ENCODE results near the gene POLK.

The POLK gene

DNA sequence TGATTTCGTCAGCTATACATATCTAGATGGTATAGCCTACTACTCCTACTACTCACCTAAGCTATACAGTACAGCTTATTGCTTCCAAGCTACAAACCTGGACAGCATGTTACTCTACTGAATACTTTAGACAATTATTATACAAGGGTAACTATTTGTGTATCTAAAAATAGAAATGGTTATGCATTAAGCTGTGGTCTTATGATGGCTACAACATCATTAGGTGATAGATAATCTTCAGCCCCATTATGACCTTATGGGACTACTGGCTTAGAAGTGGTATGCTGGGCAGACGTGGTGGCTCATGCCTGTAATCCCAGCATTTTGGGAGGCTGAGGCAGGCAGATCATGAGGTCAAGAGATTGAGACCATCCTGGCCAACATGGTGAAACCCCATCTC is 40.5 kb upstream of the POLK start:
- no peak for TF ChIP-seq CTCF (conservative IDR thresholded peaks at IDR 0.05; ENCODE audit: low read depth, low read length)
- no peak overlapping the region for H3K4me3 ChIP-seq (ENCODE audit: low read depth, low read length)
- no peak for DNase-seq (ENCODE audit: low read depth)

GRCh38 chr5:75472973-75473372 is 38.7 kb upstream of the POLK start:
- TF ChIP-seq CTCF (conservative IDR thresholded peaks at IDR 0.05; ENCODE audit: low read depth, low read length), result no peak
- no peak for DNase-seq (ENCODE audit: low read depth)
- no peak overlapping the region for H3K4me3 ChIP-seq (ENCODE audit: low read depth, low read length)

DNA sequence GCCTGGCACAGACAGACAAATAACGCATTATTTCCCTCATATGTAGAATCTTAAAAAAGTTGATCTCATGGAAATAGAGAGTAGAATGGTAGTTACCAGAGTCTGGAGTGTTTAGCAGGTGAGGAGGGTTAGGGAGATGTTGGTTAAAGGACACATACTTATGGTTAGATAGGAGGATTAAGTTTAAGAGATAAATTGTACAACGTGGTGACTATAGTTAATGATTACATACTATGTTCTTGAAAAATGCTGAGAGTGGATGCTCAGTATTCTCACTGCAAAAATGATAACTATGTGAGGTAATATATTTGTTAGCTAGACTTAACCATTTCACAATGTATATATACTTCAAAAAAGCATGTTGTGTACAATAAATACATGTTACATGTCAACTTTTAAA is 38.2 kb upstream of the POLK start:
- no peak overlapping the region for H3K4me3 ChIP-seq (ENCODE audit: low read depth, low read length)
- no peak for TF ChIP-seq CTCF (conservative IDR thresholded peaks at IDR 0.05; ENCODE audit: low read depth, low read length)
- DNase-seq (ENCODE audit: low read depth), result no peak

GRCh38 chr5:75475364-75475763 is 36.3 kb upstream of the POLK start:
- no peak for DNase-seq (ENCODE audit: low read depth)
- no peak overlapping the region for H3K4me3 ChIP-seq (ENCODE audit: low read depth, low read length)
- TF ChIP-seq CTCF (conservative IDR thresholded peaks at IDR 0.05; ENCODE audit: low read depth, low read length), result no peak

- no peak for DNase-seq (ENCODE audit: low read depth)
- TF ChIP-seq CTCF (conservative IDR thresholded peaks at IDR 0.05; ENCODE audit: low read depth, low read length), result no peak
- no peak overlapping the region for H3K4me3 ChIP-seq (ENCODE audit: low read depth, low read length)
These were observed 30.7 kb upstream of the POLK start for GRCh38 chr5:75481024-75481423.

DNA sequence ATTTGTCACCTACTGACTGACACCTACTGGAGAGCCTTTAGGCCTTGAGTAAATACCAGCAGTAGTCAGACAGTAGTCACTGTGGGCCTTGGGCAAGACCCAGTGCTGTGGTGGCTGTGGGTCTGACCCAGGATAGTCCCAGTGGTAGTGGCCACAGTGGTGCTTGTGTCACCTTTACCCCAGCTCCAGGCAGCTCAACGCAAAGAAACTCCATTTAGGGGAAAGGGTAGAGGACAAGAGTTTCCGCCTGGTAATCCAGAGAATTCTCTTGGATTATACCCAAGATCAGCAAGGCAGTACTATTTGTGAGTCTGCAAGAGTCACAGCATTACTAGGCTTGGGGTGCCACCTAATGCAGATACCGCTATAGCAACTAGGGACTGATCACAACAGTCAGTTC is 29.2 kb upstream of the POLK start:
- DNase-seq (ENCODE audit: low read depth), result no peak

More for the DNA sequence above, 29.2 kb upstream of the POLK start:
- no peak for TF ChIP-seq CTCF (conservative IDR thresholded peaks at IDR 0.05; ENCODE audit: low read depth, low read length)
- H3K4me3 ChIP-seq (ENCODE audit: low read depth, low read length), result no peak overlapping the region
